ENCODE measurements around the gene DGKG.

DGKG gene

GRCh38 chr3:186207515-186207914 lies 154.5 kb downstream of the DGKG start:
- DNase-seq: no peak

- DNase-seq: no peak
Measured at GRCh38 chr3:186200726-186201125, 161.3 kb downstream of the DGKG start.

GRCh38 chr3:186198442-186198841 lies 163.6 kb downstream of the DGKG start:
- no peak for DNase-seq

- DNase-seq: no peak
Measured at GRCh38 chr3:186194451-186194811, 167.6 kb downstream of the DGKG start.

- DNase-seq: no peak
Measured at GRCh38 chr3:186193534-186194450, 168.2 kb downstream of the DGKG start.

GRCh38 chr3:186192823-186193222 lies 169.2 kb downstream of the DGKG start:
- DNase-seq: no peak

GRCh38 chr3:186189492-186189891 lies 172.5 kb downstream of the DGKG start:
- DNase-seq: no peak

GRCh38 chr3:186187401-186188275 lies 174.4 kb downstream of the DGKG start:
- no peak for DNase-seq

GRCh38 chr3:186185194-186185787 lies 176.7 kb downstream of the DGKG start:
- no peak for DNase-seq

GRCh38 chr3:186184021-186184420 lies 178.0 kb downstream of the DGKG start:
- DNase-seq: no peak

GRCh38 chr3:186182850-186183249 lies 179.2 kb downstream of the DGKG start:
- DNase-seq: no peak

- DNase-seq: no peak
Measured at GRCh38 chr3:186181901-186182300, 180.1 kb downstream of the DGKG start.

- DNase-seq: no peak
Measured at GRCh38 chr3:186180891-186181481, 181.0 kb downstream of the DGKG start.

GRCh38 chr3:186180151-186180550 lies 181.9 kb downstream of the DGKG start:
- DNase-seq: no peak

- DNase-seq: no peak
Measured at GRCh38 chr3:186178412-186178811, 183.6 kb downstream of the DGKG start.

GRCh38 chr3:186176373-186176990 lies 185.6 kb downstream of the DGKG start:
- DNase-seq: no peak

- no peak for DNase-seq
Measured at GRCh38 chr3:186173224-186173815, 188.7 kb downstream of the DGKG start.

- no peak for DNase-seq
Measured at GRCh38 chr3:186172353-186172752, 189.7 kb downstream of the DGKG start.

- DNase-seq: no peak
Measured at GRCh38 chr3:186171521-186171920, 190.5 kb downstream of the DGKG start.

GRCh38 chr3:186170516-186170915 lies 191.5 kb downstream of the DGKG start:
- no peak for DNase-seq

GRCh38 chr3:186169379-186169778 lies 192.7 kb downstream of the DGKG start:
- DNase-seq: no peak

GRCh38 chr3:186168976-186169375 lies 193.1 kb downstream of the DGKG start:
- DNase-seq: no peak

Measured in NCI-H446 (cell line).